Neutrophil (primary cell): ENCODE data around the gene CARD10.

ENCODE experiments used
- H3K27ac ChIP-seq: fragments of 200-600 bp; sonication (generic); 2 replicates; pipeline ENCODE4 v1.5.1; 2016; ENCODE audit warnings: mild to moderate bottlenecking, moderate library complexity
- H3K27me3 ChIP-seq: fragments of 200-600 bp; sonication (generic); 2 replicates; pipeline ENCODE4 v1.6.0; 2016; ENCODE audit warnings: mild to moderate bottlenecking
- H3K36me3 ChIP-seq: fragments of 200-600 bp; sonication (generic); 2 replicates; pipeline ENCODE4 v1.5.1; 2017
- H3K4me1 ChIP-seq, 2 experiments: fragments of 200-600 bp in 1 of 2; sonication (generic) in 1 of 2; 1 replicate in 1 of 2; 2 replicates in 1 of 2; pipeline versions ENCODE4 v1.5.1 to v1.6.1; 2013 to 2016; ENCODE audit warnings: low read depth in 1 of 2, low read length in 1 of 2, mild to moderate bottlenecking in 1 of 2, moderate library complexity in 1 of 2; ENCODE audit not compliant: control insufficient read depth in 1 of 2, insufficient read depth in 1 of 2
- H3K4me3 ChIP-seq, 2 experiments: fragments of 200-600 bp in 1 of 2; sonication (generic) in 1 of 2; 1 replicate in 1 of 2; 2 replicates in 1 of 2; pipeline ENCODE4 v1.5.1; 2013 to 2016; ENCODE audit warnings: low read depth in 1 of 2, low read length in 1 of 2, mild to moderate bottlenecking in 1 of 2, moderate library complexity in 1 of 2
- H3K9me3 ChIP-seq: fragments of 200-600 bp; sonication (generic); 2 replicates; pipeline ENCODE4 v1.5.1; 2016
- CTCF ChIP-seq: fragments of 200-600 bp; sonication (generic); IDR thresholded peaks from 2 replicates; pipeline ENCODE4 v1.5.1; 2016; ENCODE audit warnings: antibody characterized with exemption

Gene CARD10

GRCh38 chr22:37520776-37521191, 1.6 kb upstream of the CARD10 start:
- no peak overlapping the region for H3K4me3 ChIP-seq
- H3K9me3 ChIP-seq = no peaks in the 10 kb centered on the region
- H3K4me1 ChIP-seq = peaks cover 0 to 5% of the 10 kb centered on the region in 2 experiments
- H3K27me3 ChIP-seq = peaks cover 89% of the 10 kb centered on the region
- H3K27ac ChIP-seq = no peak overlapping the region
- no peaks in the 10 kb centered on the region for H3K36me3 ChIP-seq
- TF ChIP-seq CTCF = no peak

- Histone ChIP-seq H3K4me3 (no peak overlapping the region), H3K27ac (no peak overlapping the region), H3K27me3 (peaks cover 93% of the 10 kb centered on the region), H3K9me3 (no peaks in the 10 kb centered on the region), H3K4me1 (peaks cover 0 to 5% of the 10 kb centered on the region in 2 experiments), H3K36me3 (no peaks in the 10 kb centered on the region)
- no peak for TF ChIP-seq CTCF
These were observed 527 bp downstream of the CARD10 start for GRCh38 chr22:37518509-37519267.

- H3K27me3 ChIP-seq = peaks cover 93% of the 10 kb centered on the region
- no peak for TF ChIP-seq CTCF
- H3K4me3 ChIP-seq = no peak overlapping the region
- H3K9me3 ChIP-seq = no peaks in the 10 kb centered on the region
- H3K4me1 ChIP-seq = peaks cover 0 to 5% of the 10 kb centered on the region in 2 experiments
- no peaks in the 10 kb centered on the region for H3K36me3 ChIP-seq
- no peak overlapping the region for H3K27ac ChIP-seq
These were observed 1.3 kb downstream of the CARD10 start for GRCh38 chr22:37517826-37518450.

GRCh38 chr22:37516456-37516855, 2.8 kb downstream of the CARD10 start:
- Histone ChIP-seq H3K36me3 (no peaks in the 10 kb centered on the region), H3K27ac (no peak overlapping the region), H3K4me3 (no peak overlapping the region), H3K9me3 (no peaks in the 10 kb centered on the region), H3K4me1 (peaks cover 0 to 5% of the 10 kb centered on the region in 2 experiments), H3K27me3 (peaks cover 84% of the 10 kb centered on the region)
- TF ChIP-seq CTCF = no peak

GRCh38 chr22:37515901-37516300, 3.3 kb downstream of the CARD10 start:
- TF ChIP-seq CTCF = no peak
- Histone ChIP-seq H3K4me1 (peaks cover 0 to 5% of the 10 kb centered on the region in 2 experiments), H3K27ac (no peak overlapping the region), H3K9me3 (no peaks in the 10 kb centered on the region), H3K36me3 (no peaks in the 10 kb centered on the region), H3K4me3 (no peak overlapping the region), H3K27me3 (peaks cover 79% of the 10 kb centered on the region)
